LNCAP (cell line): ENCODE results near the gene FAU.

Experiments
- TF ChIP-seq, protein P1 (sequence below): fragments of 450-650 bp; IDR thresholded peaks from 2 replicates; pipeline ENCODE4 v1.5.1; 2017; ENCODE audit warnings: mild to moderate bottlenecking

Gene FAU

DNA sequence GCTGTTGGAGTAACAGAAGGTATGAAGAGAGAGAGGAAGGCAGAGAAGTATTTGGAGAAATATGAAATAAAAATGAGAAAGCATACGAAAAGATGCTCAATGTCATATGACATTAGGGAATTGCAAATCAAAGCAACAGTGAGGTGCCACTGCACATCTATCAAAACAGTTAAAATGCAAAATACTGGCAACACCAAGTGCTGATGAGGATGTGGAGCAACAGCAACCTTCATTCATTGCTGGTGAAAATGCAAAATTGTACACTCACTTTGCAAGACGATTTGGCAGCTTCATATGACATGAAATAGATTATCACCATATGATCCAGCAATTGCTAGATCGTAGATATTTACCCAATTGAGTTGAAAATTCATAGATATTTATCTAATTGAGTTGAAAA is 38.7 kb upstream of the FAU start:
- TF ChIP-seq, protein P1, sequence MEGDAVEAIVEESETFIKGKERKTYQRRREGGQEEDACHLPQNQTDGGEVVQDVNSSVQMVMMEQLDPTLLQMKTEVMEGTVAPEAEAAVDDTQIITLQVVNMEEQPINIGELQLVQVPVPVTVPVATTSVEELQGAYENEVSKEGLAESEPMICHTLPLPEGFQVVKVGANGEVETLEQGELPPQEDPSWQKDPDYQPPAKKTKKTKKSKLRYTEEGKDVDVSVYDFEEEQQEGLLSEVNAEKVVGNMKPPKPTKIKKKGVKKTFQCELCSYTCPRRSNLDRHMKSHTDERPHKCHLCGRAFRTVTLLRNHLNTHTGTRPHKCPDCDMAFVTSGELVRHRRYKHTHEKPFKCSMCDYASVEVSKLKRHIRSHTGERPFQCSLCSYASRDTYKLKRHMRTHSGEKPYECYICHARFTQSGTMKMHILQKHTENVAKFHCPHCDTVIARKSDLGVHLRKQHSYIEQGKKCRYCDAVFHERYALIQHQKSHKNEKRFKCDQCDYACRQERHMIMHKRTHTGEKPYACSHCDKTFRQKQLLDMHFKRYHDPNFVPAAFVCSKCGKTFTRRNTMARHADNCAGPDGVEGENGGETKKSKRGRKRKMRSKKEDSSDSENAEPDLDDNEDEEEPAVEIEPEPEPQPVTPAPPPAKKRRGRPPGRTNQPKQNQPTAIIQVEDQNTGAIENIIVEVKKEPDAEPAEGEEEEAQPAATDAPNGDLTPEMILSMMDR = no peak

DNA sequence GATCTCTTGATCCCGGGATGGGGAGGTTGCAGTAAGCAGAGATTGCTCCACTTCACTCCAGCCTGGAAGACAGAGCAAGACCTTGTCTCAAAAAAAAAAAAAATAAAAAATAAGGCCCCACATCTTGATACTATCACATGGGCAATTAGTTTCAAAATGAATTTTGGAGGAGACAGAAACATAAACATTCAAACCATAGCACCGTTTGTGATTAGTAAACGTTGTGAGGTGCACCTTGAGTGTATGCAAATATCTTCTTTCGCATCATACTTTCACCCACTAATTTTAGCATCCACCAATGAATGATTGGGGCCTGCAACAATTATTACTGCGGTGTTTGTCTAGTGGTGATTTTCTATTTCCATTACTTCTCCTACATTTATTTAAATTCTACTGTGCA is 37.1 kb upstream of the FAU start:
- TF ChIP-seq, protein P1 = no peak

- TF ChIP-seq, protein P1 = no peak
Measured at GRCh38 chr11:65157336-65157735, 35.4 kb upstream of the FAU start.

DNA sequence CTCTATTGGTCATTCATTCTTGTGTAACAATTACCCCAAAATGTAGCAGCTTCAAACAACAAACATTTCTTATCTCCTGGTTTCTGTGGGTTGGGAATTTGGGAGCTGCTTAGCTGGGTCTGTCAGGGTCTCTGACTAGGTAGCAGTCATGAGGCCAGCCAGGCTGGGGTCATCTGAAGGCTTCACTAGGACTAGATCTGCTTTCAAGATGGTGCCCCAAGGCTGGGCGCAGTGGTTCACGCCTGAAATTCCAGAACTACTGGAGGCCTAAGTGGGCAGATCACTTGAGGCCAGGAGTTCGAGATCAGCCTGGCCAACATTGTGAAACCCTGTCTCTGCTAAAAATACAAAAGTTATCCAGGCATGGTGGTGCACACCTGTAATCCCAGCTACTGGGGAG is 35.0 kb upstream of the FAU start:
- TF ChIP-seq, protein P1 = no peak

GRCh38 chr11:65156256-65156655 is 34.3 kb upstream of the FAU start:
- TF ChIP-seq, protein P1 = no peak

DNA sequence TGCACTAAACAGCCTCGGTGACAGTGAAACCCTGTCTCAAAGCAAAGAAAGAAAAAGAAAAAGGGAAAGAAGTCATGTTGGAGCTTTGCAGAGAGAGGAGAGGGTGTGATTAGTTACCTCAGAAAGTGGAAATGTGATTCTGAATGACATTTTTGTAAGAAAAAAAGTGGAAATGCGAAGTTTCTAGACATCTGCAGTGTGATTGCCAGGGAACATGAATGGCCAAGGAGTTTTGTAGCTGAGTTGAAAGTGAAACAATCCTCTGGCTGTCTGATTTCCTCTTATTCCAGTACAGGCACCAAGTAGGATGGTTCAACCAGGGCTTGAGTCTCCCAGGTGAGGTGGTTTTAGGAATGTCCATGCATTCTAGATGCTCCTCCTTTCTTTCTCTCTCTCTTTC is 30.2 kb upstream of the FAU start:
- TF ChIP-seq, protein P1 = no peak

DNA sequence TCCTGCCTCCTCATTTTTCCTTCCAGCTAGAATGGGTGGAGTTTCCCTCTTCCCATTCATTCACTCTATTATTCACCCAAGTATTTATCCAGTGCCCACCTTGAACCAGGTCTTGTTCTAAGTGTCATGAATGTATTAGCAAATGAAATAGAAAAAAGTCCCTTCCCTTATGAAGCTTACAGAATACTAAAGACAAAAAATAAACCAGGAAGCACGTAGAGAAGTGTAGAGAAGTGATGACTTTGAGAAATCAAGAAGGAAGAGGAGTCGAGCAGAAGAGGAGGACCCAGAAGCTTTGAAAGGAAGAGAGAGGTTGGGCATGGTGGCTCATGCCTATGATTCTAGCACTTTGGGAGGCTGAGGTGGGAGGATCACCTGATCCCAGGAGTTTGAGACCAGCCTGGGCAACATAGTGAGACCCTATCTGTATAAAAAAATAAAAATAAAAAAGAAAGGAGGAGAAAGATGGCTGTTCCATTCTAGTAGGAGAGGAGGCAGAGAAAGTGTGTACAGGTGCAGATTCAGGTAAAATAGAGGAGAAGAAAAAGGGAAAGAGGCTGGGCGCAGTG is 29.5 kb upstream of the FAU start:
- TF ChIP-seq, protein P1 = no peak
